Measurements from ENCODE around the gene DTYMK.

Gene DTYMK

DNA sequence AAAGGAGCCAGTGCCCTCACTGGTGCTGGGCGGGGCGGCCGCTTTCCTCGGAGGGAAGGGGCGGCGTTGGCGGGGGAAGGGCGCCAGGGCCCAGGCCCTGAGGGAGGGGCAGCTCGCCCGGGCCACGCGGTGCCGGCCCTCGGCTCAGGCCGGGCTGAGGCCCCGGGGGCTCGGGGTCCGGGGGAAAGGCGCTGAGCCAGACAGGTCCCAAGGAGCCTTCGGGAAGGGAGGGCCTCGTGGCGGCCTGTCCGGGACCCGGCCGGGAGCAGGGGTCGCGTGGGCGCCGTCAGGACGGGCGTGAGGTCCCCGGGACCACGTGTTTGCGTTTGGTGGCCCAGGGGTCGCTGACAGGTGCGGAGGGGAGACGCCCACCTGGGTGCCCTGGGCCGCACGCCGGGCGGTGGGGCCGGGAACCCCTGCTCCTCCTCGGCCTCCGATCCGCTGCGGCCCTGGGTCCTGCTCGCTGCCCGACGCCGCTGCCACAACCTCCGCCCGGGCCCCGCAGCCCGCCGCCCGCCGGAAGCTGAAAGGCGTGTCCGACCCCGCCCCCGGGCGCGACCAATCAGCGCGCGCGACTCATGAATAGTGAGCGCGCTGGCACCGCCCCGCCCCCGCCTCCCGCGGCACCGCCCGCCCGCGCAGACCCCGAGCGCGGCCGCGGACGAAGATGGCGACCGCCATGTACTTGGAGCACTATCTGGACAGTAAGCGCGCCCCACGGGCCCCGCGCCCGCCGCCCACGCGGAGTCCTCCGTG lies 15.0 kb upstream of the DTYMK start, which contains the start of gene ING5:
Gene ING5, plus strand, starts transcription at position 641 of the 756 bp plus-strand sequence. Its CDS starts 27 bp downstream, at position 668.
- H2AFZ ChIP-seq (ENCODE audit: low read length): no peak within 1 kb of the TSS
- H3K9me2 ChIP-seq (ENCODE audit: low read depth, low read length): no peaks in the 10 kb centered on the region
- H3K4me1 ChIP-seq (ENCODE audit: insufficient read depth, low read length, severe bottlenecking): peaks cover 19% of the 10 kb centered on the region
- peak within 1 kb of the TSS; percentile 93 for H3K9ac ChIP-seq (ENCODE audit: low read length)
- H3K4me3 ChIP-seq (ENCODE audit: low read depth, low read length, poor library complexity, severe bottlenecking): peak within 1 kb of the TSS; percentile 77
- H3K4me2 ChIP-seq (ENCODE audit: low read length): peak within 1 kb of the TSS; percentile 90
- H3K36me3 ChIP-seq (ENCODE audit: insufficient read depth, low read length): peaks cover 22% of the 10 kb centered on the region
- peaks cover 7% of the 10 kb centered on the region; the same call in 1 of the 2 replicates for H3K79me2 ChIP-seq (ENCODE audit: insufficient read depth, low read length)
- no peaks in the 10 kb centered on the region for H4K20me1 ChIP-seq (ENCODE audit: insufficient read depth, low read length)
- H3F3A ChIP-seq (ENCODE audit: insufficient read depth, low read length): no peaks in the 10 kb centered on the region
- TF ChIP-seq EZH2 (IDR thresholded peaks at IDR 0.05; ENCODE audit: borderline replicate concordance, low read length): no peak
- TF ChIP-seq, protein P1, sequence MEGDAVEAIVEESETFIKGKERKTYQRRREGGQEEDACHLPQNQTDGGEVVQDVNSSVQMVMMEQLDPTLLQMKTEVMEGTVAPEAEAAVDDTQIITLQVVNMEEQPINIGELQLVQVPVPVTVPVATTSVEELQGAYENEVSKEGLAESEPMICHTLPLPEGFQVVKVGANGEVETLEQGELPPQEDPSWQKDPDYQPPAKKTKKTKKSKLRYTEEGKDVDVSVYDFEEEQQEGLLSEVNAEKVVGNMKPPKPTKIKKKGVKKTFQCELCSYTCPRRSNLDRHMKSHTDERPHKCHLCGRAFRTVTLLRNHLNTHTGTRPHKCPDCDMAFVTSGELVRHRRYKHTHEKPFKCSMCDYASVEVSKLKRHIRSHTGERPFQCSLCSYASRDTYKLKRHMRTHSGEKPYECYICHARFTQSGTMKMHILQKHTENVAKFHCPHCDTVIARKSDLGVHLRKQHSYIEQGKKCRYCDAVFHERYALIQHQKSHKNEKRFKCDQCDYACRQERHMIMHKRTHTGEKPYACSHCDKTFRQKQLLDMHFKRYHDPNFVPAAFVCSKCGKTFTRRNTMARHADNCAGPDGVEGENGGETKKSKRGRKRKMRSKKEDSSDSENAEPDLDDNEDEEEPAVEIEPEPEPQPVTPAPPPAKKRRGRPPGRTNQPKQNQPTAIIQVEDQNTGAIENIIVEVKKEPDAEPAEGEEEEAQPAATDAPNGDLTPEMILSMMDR (IDR thresholded peaks at IDR 0.05; ENCODE audit: low read length): no peak
- no peaks in the 10 kb centered on the region for H3K27me3 ChIP-seq (ENCODE audit: insufficient read depth, low read length)
- peak within 1 kb of the TSS; percentile 77 for H3K27ac ChIP-seq (ENCODE audit: low read depth, low read length, poor library complexity, severe bottlenecking)
- peaks cover 6% of the 10 kb centered on the region for H3K9me3 ChIP-seq (ENCODE audit: low read length)

DNA sequence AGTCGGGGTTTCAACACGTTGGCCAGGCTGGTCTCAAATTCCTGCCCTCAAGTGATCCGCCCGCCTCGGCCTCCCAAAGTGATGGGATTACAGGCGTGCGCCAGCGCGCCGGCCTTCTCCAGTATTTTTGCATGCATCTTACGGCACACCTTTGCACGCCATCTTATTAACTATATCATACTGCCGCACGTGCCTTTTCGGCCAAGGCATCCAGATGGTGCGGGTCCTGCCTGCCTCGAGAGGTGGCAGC lies 14.5 kb upstream of the DTYMK start:
- Histone ChIP-seq H3K4me2 (ENCODE audit: low read length) (peak overlapping the region; percentile 76), H3K27me3 (ENCODE audit: insufficient read depth, low read length) (no peaks in the 10 kb centered on the region), H3K9me3 (ENCODE audit: low read length) (peaks cover 5% of the 10 kb centered on the region), H3K4me1 (ENCODE audit: insufficient read depth, low read length, severe bottlenecking) (peaks cover 19% of the 10 kb centered on the region), H3K9ac (ENCODE audit: low read length) (peak overlapping the region; percentile 93), H4K20me1 (ENCODE audit: insufficient read depth, low read length) (no peaks in the 10 kb centered on the region), H3K79me2 (ENCODE audit: insufficient read depth, low read length) (peaks cover 7% of the 10 kb centered on the region; the same call in 1 of the 2 replicates), H3K36me3 (ENCODE audit: insufficient read depth, low read length) (peaks cover 17% of the 10 kb centered on the region), H3K27ac (ENCODE audit: low read depth, low read length, poor library complexity, severe bottlenecking) (peak overlapping the region; percentile 77), H3K9me2 (ENCODE audit: low read depth, low read length) (no peaks in the 10 kb centered on the region), H3K4me3 (ENCODE audit: low read depth, low read length, poor library complexity, severe bottlenecking) (peak overlapping the region; percentile 77), H2AFZ (ENCODE audit: low read length) (no peak overlapping the region), H3F3A (ENCODE audit: insufficient read depth, low read length) (no peaks in the 10 kb centered on the region)
- TF ChIP-seq, protein P1 (IDR thresholded peaks at IDR 0.05; ENCODE audit: low read length): peak; percentile 49
- TF ChIP-seq EZH2 (IDR thresholded peaks at IDR 0.05; ENCODE audit: borderline replicate concordance, low read length): no peak

DNA sequence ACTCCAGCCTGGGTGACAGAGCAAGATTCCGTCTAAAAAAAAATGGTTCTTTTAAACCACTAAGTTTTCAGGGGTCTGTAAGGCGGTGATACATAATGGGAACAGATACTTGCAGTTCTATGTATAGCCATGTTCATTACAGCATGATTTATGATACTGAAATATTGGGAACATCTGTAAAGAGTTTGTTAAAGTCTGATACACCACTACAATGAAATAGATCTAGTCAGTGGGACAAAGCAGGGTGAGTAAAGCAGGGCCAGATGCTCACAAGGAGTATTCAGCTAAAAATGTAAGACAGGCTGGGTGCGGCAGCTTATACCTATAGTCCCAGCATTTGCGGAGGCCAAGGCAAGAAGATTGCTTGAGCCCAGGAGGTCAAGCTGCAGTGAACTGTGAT lies 9.0 kb upstream of the DTYMK start:
- H3K36me3 ChIP-seq (ENCODE audit: insufficient read depth, low read length): peaks cover 43% of the 10 kb centered on the region
- no peaks in the 10 kb centered on the region for H3K9me2 ChIP-seq (ENCODE audit: low read depth, low read length)
- TF ChIP-seq, protein P1 (IDR thresholded peaks at IDR 0.05; ENCODE audit: low read length): no peak
- TF ChIP-seq EZH2 (IDR thresholded peaks at IDR 0.05; ENCODE audit: borderline replicate concordance, low read length): no peak

More for the DNA sequence above, 9.0 kb upstream of the DTYMK start:
- Histone ChIP-seq H4K20me1 (ENCODE audit: insufficient read depth, low read length) (no peaks in the 10 kb centered on the region), H2AFZ (ENCODE audit: low read length) (no peak overlapping the region), H3K27me3 (ENCODE audit: insufficient read depth, low read length) (no peaks in the 10 kb centered on the region), H3F3A (ENCODE audit: insufficient read depth, low read length) (no peaks in the 10 kb centered on the region), H3K27ac (ENCODE audit: low read depth, low read length, poor library complexity, severe bottlenecking) (no peak overlapping the region), H3K9me3 (ENCODE audit: low read length) (no peaks in the 10 kb centered on the region), H3K79me2 (ENCODE audit: insufficient read depth, low read length) (no peaks in the 10 kb centered on the region), H3K4me3 (ENCODE audit: low read depth, low read length, poor library complexity, severe bottlenecking) (no peak overlapping the region), H3K4me1 (ENCODE audit: insufficient read depth, low read length, severe bottlenecking) (peaks cover 5% of the 10 kb centered on the region), H3K4me2 (ENCODE audit: low read length) (no peak overlapping the region), H3K9ac (ENCODE audit: low read length) (no peak overlapping the region)
